HEK293T (cell line): Measurements from ENCODE around the gene CD200R1.

Source experiments
- FOXA1 ChIP-seq: fragments of 450-650 bp; IDR thresholded peaks from 2 replicates; pipeline ENCODE4 v1.6.1; 2016; ENCODE audit warnings: mild to moderate bottlenecking
- NFRKB ChIP-seq: fragments of 450-650 bp; IDR thresholded peaks from 2 replicates; pipeline ENCODE4 v1.6.1; 2016; ENCODE audit warnings: mild to moderate bottlenecking, moderate library complexity
- SUZ12 ChIP-seq: fragments of 450-650 bp; IDR thresholded peaks from 2 replicates; pipeline ENCODE4 v1.6.1; 2016; ENCODE audit warnings: mild to moderate bottlenecking
- ZNF384 ChIP-seq: fragments of 450-650 bp; IDR thresholded peaks from 2 replicates; pipeline ENCODE4 v1.6.1; 2016

- TF ChIP-seq SUZ12 (no peak), ZNF384 (no peak), NFRKB (no peak), FOXA1 (no peak)
Observed at GRCh38 chr3:112888381-112889085, 86.4 kb downstream of the CD200R1 start.
